Measurements from ENCODE around the gene EIF2B5.

DNA sequence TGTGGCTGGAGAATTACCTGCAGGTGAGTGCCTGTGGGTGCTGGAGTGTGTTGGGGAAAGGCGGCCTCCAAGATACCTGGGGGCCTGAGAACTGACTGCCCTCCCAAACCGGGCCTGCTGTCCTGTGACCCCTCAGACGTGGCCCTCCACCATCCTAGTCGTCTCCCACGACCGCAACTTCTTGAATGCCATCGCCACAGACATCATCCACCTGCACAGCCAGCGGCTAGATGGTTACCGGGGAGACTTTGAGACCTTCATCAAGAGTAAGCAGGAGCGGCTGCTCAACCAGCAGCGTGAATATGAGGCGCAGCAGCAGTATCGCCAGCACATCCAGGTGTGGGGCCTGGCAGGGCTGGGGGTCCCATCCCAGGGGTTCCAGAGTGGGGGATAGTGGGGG lies 54.3 kb downstream of the EIF2B5 start:
- TF ChIP-seq, protein P1, sequence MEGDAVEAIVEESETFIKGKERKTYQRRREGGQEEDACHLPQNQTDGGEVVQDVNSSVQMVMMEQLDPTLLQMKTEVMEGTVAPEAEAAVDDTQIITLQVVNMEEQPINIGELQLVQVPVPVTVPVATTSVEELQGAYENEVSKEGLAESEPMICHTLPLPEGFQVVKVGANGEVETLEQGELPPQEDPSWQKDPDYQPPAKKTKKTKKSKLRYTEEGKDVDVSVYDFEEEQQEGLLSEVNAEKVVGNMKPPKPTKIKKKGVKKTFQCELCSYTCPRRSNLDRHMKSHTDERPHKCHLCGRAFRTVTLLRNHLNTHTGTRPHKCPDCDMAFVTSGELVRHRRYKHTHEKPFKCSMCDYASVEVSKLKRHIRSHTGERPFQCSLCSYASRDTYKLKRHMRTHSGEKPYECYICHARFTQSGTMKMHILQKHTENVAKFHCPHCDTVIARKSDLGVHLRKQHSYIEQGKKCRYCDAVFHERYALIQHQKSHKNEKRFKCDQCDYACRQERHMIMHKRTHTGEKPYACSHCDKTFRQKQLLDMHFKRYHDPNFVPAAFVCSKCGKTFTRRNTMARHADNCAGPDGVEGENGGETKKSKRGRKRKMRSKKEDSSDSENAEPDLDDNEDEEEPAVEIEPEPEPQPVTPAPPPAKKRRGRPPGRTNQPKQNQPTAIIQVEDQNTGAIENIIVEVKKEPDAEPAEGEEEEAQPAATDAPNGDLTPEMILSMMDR (IDR thresholded peaks at IDR 0.05): no peak
- no peak for TF ChIP-seq EP300 (IDR thresholded peaks at IDR 0.05)
